GM21723 (cell line): ENCODE measurements around the gene S100A6.

Experiments
- ATAC-seq: cut with Tn5 transposase; IDR thresholded peaks from one replicate; pipeline ENCODE4 v1.9.1; 2021; ENCODE audit warnings: mild to moderate bottlenecking, moderate library complexity; ENCODE audit not compliant: unreplicated experiment

S100A6 gene

DNA sequence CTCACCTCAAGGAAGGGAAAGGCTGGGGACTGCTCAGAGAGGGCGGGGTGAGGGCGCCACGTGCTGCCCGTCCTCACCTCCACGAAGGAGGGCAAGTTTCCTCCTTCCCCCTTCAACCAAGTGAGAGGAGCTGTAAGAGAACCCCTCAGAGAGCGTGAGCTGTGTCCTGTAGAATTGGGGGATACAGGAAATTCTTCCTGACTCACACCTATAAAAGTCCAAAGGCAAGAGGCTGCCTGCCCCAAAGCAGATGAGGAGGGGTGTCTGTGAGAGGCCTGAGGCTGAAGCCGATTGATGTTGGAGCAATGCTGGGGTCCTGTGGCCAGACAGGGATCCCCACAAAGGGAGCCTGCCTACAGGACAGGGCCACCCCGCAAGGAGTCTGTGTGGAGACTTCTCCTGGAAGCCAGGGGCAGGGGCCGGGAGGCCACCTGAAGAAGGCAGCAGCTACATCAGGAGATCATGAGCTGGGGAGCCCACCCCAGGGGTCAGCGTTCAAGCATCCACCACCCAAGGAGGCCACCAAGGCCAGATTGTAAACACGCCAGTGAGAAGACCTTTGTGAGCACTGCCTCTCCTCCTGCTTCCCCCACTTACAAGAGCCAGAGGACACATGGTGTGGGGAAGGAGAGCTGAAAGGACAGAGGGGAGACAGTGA, 27.7 kb downstream of the S100A6 start:
- no peak for ATAC-seq

DNA sequence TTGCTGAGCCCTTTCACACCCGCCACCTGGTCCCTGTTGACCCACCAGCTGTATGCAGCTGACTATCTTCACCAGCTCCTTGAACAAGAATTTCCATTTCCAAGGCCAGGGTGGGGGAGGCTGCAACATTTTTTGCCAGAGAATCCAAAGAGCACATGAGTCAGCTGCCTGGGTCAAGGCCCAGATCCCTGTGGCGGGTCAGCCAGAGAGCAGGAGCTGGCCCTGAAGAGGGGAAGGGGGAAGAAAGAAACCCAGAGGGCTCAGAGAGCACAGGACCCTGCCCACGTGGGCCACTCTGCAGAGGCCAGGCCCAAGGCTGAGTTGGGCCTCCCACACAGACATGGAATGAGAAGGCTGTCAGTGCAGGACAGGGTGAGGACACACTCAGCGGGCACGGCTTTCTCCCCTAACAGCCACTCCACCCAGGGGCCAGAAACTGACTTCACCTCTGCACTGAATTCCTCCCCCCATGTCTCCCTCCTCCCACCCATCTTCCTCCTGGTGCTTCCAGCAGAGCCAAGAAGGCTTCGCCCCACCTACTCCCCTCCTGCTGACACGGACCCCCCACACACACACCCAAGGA, 28.9 kb downstream of the S100A6 start:
- no peak for ATAC-seq

DNA sequence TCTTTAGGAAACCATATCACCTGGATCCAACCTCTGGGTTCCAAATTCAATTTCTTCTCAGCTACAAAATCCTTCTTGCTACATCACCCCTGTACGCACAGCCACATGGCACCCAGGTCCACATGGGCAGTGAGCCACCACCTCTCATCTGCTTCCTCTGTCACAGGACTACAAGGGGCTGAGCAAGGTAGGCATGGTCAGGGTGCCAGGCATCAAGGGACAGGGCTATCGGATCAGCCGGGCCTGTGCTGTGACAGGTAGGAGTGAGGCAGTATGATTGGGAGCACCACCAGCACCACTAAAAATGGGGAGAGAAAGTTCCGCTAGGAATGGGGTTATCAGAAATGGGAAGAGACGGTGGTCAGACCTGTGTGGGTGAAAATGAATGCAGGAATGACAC, 29.4 kb downstream of the S100A6 start:
- ATAC-seq, result no peak

DNA sequence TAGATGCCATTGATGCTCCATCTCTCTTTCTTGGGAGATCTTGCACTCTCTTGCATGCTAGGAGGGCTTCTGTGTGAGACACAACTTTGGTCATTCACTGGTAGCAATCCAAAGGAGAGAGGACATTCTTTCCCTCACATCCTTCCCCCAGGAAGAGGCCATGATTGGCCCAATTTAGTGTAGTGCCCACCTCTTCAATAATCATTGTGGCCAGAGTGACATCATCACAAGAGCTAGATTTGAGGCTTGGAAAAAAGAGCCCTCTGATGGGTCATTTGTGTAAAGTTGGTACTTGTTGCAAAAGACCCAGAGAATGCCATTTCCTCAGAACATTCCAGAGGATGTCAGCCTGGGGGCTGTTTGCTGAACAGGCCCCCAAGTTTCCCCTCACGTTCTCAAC, 30.2 kb downstream of the S100A6 start:
- no peak for ATAC-seq

DNA sequence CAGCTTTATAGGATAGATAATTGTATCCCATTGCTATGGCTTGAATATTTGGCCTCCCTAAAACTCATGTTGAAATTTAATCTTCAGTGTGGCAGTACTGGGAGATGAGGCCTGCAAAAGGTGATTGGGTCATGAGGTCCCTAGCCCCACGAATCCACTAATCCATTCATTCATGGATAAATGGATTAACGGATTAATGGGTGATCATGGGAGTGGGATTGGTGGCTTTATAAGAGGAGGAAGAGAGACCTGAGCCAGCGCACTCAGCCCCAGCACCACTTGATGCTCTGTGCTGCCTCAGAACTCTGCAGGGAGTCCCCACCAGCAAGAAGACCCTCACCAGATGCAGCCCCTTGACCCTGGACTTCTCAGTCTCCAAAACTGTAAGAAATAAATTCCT, 32.0 kb downstream of the S100A6 start:
- no peak for ATAC-seq

DNA sequence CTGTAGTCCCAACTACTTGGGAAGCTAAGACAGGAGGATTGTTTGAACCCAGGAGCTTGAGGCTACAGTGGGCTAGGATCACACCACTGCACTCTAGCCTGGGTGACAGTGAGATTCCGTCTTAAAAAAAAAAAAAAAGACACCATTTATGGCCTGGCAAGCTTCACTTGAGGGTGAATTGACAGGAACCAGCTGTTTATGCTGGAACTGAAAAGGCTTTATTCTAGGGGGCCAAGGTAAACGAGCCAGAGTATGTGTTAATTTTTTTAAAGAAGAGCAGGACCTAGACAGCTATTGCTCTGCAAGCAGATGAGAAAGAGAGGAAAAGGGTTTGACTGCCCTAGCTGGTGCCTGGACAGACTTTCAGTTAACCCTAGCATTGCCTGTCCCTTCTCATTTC, 37.0 kb downstream of the S100A6 start:
- ATAC-seq, result no peak

DNA sequence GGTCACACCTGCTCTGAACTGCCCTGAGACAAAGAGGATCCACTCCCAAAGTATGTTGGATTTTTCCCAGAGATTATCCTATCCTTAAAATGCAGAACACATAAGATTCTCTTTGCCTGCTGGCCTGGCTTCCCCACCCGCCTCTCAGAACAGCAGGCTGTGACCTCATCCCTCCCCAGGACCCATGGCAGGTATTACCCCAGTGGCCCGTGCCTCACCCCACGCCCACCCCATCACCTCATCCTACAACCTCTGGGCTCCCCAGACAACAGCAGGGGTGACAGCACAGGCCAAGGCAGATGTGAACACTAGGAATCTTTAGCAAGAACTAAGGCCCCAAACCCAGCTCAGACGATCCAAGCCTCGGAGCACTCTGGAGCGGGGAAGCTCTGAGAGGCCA, 40.3 kb downstream of the S100A6 start:
- no peak for ATAC-seq

DNA sequence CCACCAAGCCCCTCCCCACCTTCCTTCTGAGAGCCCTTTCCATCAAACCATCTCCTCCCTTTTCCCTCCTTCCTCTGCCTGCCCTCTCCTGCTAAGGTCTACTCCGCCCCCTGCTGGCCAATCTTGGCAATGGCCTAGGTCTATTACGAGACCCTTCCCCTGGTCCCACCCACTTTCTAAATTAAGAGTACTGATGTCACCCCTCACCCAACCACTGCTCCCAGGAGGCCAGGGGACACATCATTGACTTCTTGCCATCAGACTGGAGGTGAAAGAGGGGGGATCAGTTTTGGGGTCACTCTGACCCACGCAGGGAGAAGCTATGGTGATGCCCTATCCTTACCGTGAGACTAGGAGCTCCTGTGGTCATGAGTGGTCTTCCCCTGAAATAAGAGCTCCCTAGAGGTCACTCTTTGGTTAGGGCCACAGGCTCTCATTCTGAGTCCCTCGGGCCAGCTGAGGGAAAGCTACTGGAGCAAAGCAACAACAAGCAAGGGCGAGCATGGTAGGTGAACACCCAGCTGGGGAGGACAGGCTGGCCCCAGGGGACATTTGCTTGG, 40.7 kb downstream of the S100A6 start:
- no peak for ATAC-seq

DNA sequence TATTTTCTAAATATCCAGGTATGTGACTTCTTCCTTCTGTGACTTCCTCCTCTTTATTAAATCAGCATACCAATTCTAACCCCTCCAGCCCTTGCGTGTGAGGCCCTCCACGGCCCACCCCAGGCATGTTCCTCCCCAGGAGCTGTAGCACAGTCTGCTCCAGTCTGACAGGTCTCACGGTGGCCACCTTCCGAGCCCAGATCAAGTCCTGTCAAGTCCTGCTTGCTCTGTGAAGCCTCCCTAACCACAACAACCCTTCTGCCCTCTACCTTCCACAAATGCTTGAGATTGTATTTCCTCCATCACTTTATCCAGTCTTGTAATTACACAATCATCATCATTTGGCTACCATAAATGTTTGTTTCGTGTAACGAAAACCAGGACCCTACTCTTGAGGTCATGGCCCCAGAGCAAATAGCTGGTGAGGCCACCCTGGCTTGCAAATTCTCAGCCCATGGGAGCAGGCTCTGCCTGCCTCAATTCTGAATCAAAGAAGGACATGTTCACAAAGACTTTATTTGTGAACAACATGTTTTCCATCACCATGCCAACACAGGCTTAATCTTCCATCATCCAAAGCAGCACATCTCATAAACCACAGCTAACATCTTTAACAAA, 42.3 kb downstream of the S100A6 start:
- ATAC-seq, result no peak

DNA sequence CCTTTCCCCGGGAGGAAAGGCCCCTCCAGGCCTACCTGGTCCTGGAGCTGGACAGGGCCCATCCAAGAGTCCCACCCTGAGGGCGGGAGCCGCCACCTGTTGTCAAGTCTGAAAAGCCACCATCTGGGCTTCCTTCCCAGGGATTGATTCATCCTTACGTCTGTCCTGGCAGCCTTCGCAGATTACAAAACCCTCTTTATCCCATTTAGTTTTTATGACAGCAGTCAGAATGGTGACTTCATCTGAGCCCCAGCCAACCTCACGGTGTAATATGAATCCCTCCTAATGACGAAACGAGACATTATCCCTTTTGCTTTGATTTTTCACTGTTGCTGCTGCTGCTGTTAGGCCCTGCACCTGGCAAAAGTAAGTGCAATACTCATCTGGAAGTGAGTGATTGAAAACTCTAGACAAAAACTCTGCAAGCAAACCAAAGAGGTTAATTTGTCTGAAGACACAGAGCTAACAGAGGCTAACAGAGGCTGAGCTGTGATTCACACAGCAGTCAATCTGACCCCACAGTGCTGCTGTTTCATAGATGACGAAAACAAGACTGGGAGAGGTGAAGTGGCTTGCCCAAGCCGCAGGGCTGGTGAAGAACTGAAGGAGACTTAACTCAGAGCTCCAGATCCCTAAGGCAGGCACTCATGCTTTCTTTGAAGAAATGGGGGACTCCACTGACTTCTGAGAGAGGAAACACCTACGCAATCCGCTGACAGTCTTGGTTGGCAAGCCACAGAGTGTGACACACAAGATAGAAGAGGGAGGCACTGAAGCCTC, 45.3 kb downstream of the S100A6 start:
- peak; percentile 70 for ATAC-seq

DNA sequence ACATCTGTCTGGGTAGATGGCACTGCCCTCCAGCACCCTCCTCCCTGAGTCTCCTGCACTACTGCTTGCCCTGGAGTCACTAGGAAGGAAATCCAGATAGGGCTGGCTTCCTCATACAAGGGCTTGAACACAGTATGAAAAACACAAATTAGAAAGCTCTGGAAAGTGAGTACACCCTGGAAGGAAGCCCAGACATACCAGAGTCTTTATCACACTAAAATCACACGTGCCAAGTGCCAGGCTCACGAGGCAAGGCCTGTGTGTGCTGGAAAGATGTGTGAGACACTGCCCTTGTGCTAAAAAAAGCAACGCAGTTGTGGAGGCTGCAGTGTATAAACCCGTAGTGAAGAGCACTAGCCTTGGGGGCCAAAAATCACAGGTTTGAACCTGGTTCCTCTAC, 47.1 kb downstream of the S100A6 start:
- no peak for ATAC-seq

DNA sequence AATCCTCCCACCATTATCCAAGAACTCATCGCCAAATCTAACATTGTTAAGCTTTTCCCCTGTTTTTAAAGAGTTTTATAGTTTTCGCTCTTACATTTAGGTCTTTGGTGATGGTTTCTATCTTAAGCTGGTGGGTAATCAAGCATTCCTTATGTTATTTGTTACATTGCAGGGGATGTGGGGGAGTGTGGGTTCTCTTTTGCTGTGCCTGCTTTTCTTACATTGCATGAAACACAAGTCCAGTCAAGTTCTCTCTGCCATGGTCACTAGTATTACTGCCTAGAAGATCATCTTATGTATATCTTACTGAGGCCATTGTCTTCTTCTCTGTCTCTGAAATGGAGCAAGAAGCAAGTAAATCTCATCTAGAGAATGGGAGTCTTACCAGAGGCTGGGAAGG, 48.1 kb downstream of the S100A6 start:
- ATAC-seq, result no peak

DNA sequence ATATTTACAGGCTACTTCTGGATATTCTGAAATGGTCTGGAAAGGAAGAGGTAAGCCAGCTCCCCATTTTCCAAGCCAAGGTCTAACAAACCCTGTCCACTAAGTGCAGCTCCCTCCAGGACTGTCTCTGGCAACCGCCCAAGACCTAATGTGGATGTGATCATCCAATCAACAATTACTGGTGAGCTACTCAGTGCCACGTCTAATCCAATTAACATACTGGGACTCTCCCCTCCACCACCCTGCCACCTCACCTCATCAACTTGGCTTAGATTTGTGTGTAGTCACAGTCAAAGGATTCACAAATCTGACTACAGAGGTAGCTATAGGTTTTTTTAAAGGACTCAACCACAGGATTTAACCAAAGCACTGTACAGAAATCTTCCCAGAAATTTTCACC, 49.9 kb downstream of the S100A6 start:
- no peak for ATAC-seq
